Caco-2 (cell line): ENCODE results near the gene ATP1B1. TPM values are rescaled to one million over a fixed set of nuclear protein-coding genes. Genes with fewer than 3 reads are reported as not detected.

Source experiments
- BruUV-seq: library from RNA; stranded (reverse); fragments of 400-500 nt; replicated peaks from 2 replicates; lab custom pipeline; 2021; lab: Mats Ljungman, UMichigan
- CTCF ChIA-PET: fragments of 300-600 bp; sonication (Branson Sonifier 250); formaldehyde crosslinking; loops from one replicate; lab custom pipeline; 2022; ENCODE audit warnings: antibody characterized with exemption; lab: Charles Lee
- POLR2A ChIA-PET: fragments of 300-600 bp; sonication (Branson Sonifier 250); formaldehyde crosslinking; loops from one replicate; lab custom pipeline; 2022; ENCODE audit warnings: antibody characterized with exemption; lab: Charles Lee
- DNase-seq, 2 experiments: peaks; one replicate each; pipeline versions ENCODE4 v3.0.0 to v3.0.0-alpha.2; 2020 to 2022
- H3K27me3 ChIP-seq: replicated peaks from 2 replicates; pipeline ENCODE4 v1.6.0; 2011; ENCODE audit warnings: low read length; ENCODE audit not compliant: control insufficient read depth, insufficient read depth
- H3K36me3 ChIP-seq: 2 replicates; pipeline ENCODE4 v1.5.1; 2011; ENCODE audit warnings: low read length; ENCODE audit not compliant: control insufficient read depth, insufficient read depth
- H3K4me1 ChIP-seq: fragments of 250-450 bp; sonication (Bioruptor Pico); 2 replicates; pipeline ENCODE4 v1.5.1; 2020; ENCODE audit warnings: mild to moderate bottlenecking
- H3K4me3 ChIP-seq: 2 replicates; pipeline ENCODE4 v1.5.1; 2011; ENCODE audit warnings: low read depth, mild to moderate bottlenecking, control low read depth, low read length
- H3K9me3 ChIP-seq: fragments of 250-450 bp; sonication (Bioruptor Pico); 2 replicates; pipeline ENCODE4 v1.5.1; 2020; ENCODE audit warnings: mild to moderate bottlenecking, moderate library complexity
- H3K27ac Mint-ChIP-seq: one replicate; pipeline ENCODE4 v1.8.0; 2022; ENCODE audit warnings: mixed read lengths; ENCODE audit not compliant: unreplicated experiment
- H3K27me3 Mint-ChIP-seq: one replicate; pipeline ENCODE4 v1.8.0; 2022; ENCODE audit warnings: mixed read lengths; ENCODE audit not compliant: insufficient read depth, unreplicated experiment
- H3K36me3 Mint-ChIP-seq: one replicate; pipeline ENCODE4 v1.8.0; 2022; ENCODE audit warnings: mild to moderate bottlenecking, mixed read lengths; ENCODE audit not compliant: insufficient read depth, unreplicated experiment
- H3K4me1 Mint-ChIP-seq: one replicate; pipeline ENCODE4 v1.8.0; 2022; ENCODE audit warnings: low read depth, mixed read lengths; ENCODE audit not compliant: unreplicated experiment
- H3K4me3 Mint-ChIP-seq: one replicate; pipeline ENCODE4 v1.8.0; 2022; ENCODE audit warnings: mild to moderate bottlenecking, moderate library complexity, mixed read lengths; ENCODE audit not compliant: unreplicated experiment
- H3K9me3 Mint-ChIP-seq: one replicate; pipeline ENCODE4 v1.8.0; 2022; ENCODE audit warnings: mixed read lengths; ENCODE audit not compliant: unreplicated experiment
- CTCF ChIP-seq, 2 experiments: fragments of 200-600 bp in 1 of 2; IDR thresholded peaks; 1 replicate in 1 of 2; 2 replicates in 1 of 2; pipeline versions ENCODE4 v1.5.1 to v1.8.0; 2011 to 2022; ENCODE audit warnings: antibody characterized with exemption in 1 of 2, control low read depth in 1 of 2, inconsistent platforms in 1 of 2, low read depth in 1 of 2, low read length in 1 of 2, mild to moderate bottlenecking in 1 of 2, moderate library complexity in 1 of 2; ENCODE audit not compliant: insufficient read depth in 1 of 2, severe bottlenecking in 1 of 2, unreplicated experiment in 1 of 2
- intact Hi-C: fragments of 100-400 bp; cut with micrococcal nuclease; formaldehyde crosslinking; loops from one replicate; pipeline ENCODE4 v1.10.0; 2022; ENCODE audit not compliant: unreplicated experiment
- total RNA-seq: library from RNA; stranded (reverse); gene quantifications from 2 replicates; pipeline ENCODE4 v1.2.3, GENCODE V29; 2022

The ATP1B1 gene
- total RNA-seq, 1 experiment from 2014 or later: 320 TPM

GRCh38 chr1:169111472-169111871, 5.0 kb downstream of the ATP1B1 start:
- ChIA-PET CTCF (interaction anchor here (0.8 kb wide), 1 partner anchor 508 kb away, joined by 3 read pairs; no protein-coding TSS in a partner anchor), POLR2A (no interaction called here)
- Mint-ChIP-seq H3K4me1 (peaks cover 55% of the 10 kb centered on the region), H3K27me3 (no peaks in the 10 kb centered on the region), H3K36me3 (peaks cover 100% of the 10 kb centered on the region), H3K27ac (peak overlapping the region; percentile 97), H3K9me3 (no peaks in the 10 kb centered on the region), H3K4me3 (peak overlapping the region; percentile 99)
- no peak for TF ChIP-seq CTCF (IDR thresholded peaks at IDR 0.05; ENCODE audit: insufficient read depth in 1 of 2, low read depth in 1 of 2, low read length in 1 of 2, severe bottlenecking in 1 of 2, unreplicated experiment in 1 of 2)
- peaks cover 4% of the 10 kb centered on the region; the same call in 1 of the 2 replicates for H3K36me3 ChIP-seq
- H3K4me3 ChIP-seq: no peak overlapping the region
- DNase-seq: no peak
- H3K9me3 ChIP-seq: no peaks in the 10 kb centered on the region
- no peaks in the 10 kb centered on the region for H3K27me3 ChIP-seq
- intact Hi-C loops: no loop called here
- peaks cover 60% of the 10 kb centered on the region for H3K4me1 ChIP-seq
- BruUV-seq: no TSS peak

- ChIA-PET POLR2A (no interaction called here), CTCF (interaction anchor here (0.8 kb wide), 1 partner anchor 509 kb away, joined by 3 read pairs; no protein-coding TSS in a partner anchor)
- intact Hi-C loops: no loop called here
- H3K27me3 ChIP-seq: no peaks in the 10 kb centered on the region
- H3K36me3 ChIP-seq: peaks cover 4% of the 10 kb centered on the region; the same call in 1 of the 2 replicates
- no peak for TF ChIP-seq CTCF (IDR thresholded peaks at IDR 0.05; ENCODE audit: insufficient read depth in 1 of 2, low read depth in 1 of 2, low read length in 1 of 2, severe bottlenecking in 1 of 2, unreplicated experiment in 1 of 2)
- H3K27me3 Mint-ChIP-seq: no peaks in the 10 kb centered on the region
- no peak overlapping the region for H3K4me3 ChIP-seq
- BruUV-seq: no TSS peak
- peak overlapping the region; percentile 31 for H3K4me3 Mint-ChIP-seq
- no peaks in the 10 kb centered on the region for H3K9me3 ChIP-seq
- H3K36me3 Mint-ChIP-seq: peaks cover 100% of the 10 kb centered on the region
- no peaks in the 10 kb centered on the region for H3K9me3 Mint-ChIP-seq
- peaks cover 64% of the 10 kb centered on the region for H3K4me1 ChIP-seq
- no peak for DNase-seq
- H3K27ac Mint-ChIP-seq: peak overlapping the region; percentile 97
- peaks cover 63% of the 10 kb centered on the region for H3K4me1 Mint-ChIP-seq
Measured at GRCh38 chr1:169112241-169112640, 5.8 kb downstream of the ATP1B1 start.

GRCh38 chr1:169113613-169114119, 7.2 kb downstream of the ATP1B1 start:
- Histone ChIP-seq H3K4me3 (no peak overlapping the region), H3K9me3 (no peaks in the 10 kb centered on the region), H3K36me3 (peaks cover 6% of the 10 kb centered on the region), H3K4me1 (peaks cover 73% of the 10 kb centered on the region), H3K27me3 (no peaks in the 10 kb centered on the region)
- Mint-ChIP-seq H3K4me3 (peak overlapping the region; percentile 17), H3K27ac (peak overlapping the region; percentile 54), H3K4me1 (peaks cover 69% of the 10 kb centered on the region), H3K9me3 (no peaks in the 10 kb centered on the region), H3K36me3 (peaks cover 100% of the 10 kb centered on the region), H3K27me3 (no peaks in the 10 kb centered on the region)
- POLR2A ChIA-PET: no interaction called here
- no TSS peak for BruUV-seq
- no peak for TF ChIP-seq CTCF (IDR thresholded peaks at IDR 0.05; ENCODE audit: insufficient read depth in 1 of 2, low read depth in 1 of 2, low read length in 1 of 2, severe bottlenecking in 1 of 2, unreplicated experiment in 1 of 2)
- intact Hi-C loops: no loop called here
- peak; percentile 40 to 58 for DNase-seq
- CTCF ChIA-PET: no interaction called here
